Nephron (organoid): ENCODE data around the gene CHMP2B.
"Not testable (repeated sequence)": the region's sequence is repeated elsewhere in the genome, so short reads cannot be mapped to it uniquely, and the experiment has no call there.

ENCODE experiments used
- H3K27ac Mint-ChIP-seq, 3 experiments: 2 replicates each; pipeline ENCODE4 v1.8.0; 2020; ENCODE audit warnings: mixed read lengths in 3 of 3, mild to moderate bottlenecking in 2 of 3, moderate library complexity in 1 of 3
- H3K27me3 Mint-ChIP-seq: 2 replicates; pipeline ENCODE4 v1.8.0; 2021; ENCODE audit warnings: low read depth, mild to moderate bottlenecking, moderate library complexity, mixed read lengths
- H3K36me3 Mint-ChIP-seq: 2 replicates; pipeline ENCODE4 v1.8.0; 2020; ENCODE audit warnings: low read depth, mixed read lengths
- H3K4me1 Mint-ChIP-seq: 2 replicates; pipeline ENCODE4 v1.8.0; 2020; ENCODE audit warnings: mixed read lengths
- H3K4me3 Mint-ChIP-seq, 3 experiments: 2 replicates each; pipeline ENCODE4 v1.8.0; 2020; ENCODE audit warnings: mild to moderate bottlenecking in 3 of 3, mixed read lengths in 3 of 3, moderate library complexity in 2 of 3
- H3K9me3 Mint-ChIP-seq: 2 replicates; pipeline ENCODE4 v1.8.0; 2020; ENCODE audit warnings: mixed read lengths
- TF ChIP-seq, protein P1 (sequence below), 3 experiments: fragments of 200-600 bp; sonication (generic); IDR thresholded peaks; one replicate each; pipeline ENCODE4 v1.5.0; 2021; ENCODE audit warnings: antibody characterized with exemption in 3 of 3; ENCODE audit not compliant: unreplicated experiment in 3 of 3

CHMP2B gene

DNA sequence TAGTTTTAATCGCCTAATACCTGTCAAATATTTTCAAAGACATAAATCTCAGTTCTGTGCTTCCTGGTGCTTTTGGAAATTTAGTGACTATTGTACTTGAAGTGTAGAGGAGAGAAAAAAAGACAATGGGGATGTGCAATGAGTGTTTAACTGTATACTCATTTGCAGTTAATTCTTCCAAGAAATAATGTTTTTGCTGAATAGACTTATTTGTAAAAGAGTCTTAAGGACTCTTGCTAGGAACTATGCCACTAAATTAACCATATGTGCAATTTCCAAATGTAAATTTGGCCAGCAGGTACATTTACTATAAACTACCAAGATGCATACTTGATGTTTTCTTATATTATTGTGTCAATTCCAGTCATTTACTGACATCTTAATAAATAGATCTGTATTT, 2.0 kb downstream of the CHMP2B start:
- H3K4me1 Mint-ChIP-seq = peaks cover 44% of the 10 kb centered on the region

DNA sequence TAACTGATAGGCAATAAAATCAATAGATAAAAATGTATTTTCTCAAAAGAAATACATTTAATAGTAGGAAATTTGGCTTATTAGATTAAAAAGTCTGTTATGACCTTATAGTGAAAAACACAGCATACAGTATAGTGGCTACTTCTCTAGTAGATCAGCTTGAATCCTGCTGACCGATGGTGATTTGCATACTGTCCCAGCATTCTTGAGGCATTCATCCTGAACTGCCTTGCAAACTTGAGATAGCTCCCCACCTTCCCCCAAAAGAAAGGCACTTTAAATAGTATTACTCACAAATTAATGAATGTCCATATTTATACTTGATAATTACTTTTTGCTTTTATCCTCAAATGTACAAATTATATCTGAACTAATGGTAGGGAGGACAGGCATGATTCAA, 6.7 kb downstream of the CHMP2B start:
- no peak overlapping the region for H3K27ac Mint-ChIP-seq
- H3K9me3 Mint-ChIP-seq = no peaks in the 10 kb centered on the region
- H3K36me3 Mint-ChIP-seq = peaks cover 21% of the 10 kb centered on the region
- no peak overlapping the region for H3K4me3 Mint-ChIP-seq
- TF ChIP-seq, protein P1, sequence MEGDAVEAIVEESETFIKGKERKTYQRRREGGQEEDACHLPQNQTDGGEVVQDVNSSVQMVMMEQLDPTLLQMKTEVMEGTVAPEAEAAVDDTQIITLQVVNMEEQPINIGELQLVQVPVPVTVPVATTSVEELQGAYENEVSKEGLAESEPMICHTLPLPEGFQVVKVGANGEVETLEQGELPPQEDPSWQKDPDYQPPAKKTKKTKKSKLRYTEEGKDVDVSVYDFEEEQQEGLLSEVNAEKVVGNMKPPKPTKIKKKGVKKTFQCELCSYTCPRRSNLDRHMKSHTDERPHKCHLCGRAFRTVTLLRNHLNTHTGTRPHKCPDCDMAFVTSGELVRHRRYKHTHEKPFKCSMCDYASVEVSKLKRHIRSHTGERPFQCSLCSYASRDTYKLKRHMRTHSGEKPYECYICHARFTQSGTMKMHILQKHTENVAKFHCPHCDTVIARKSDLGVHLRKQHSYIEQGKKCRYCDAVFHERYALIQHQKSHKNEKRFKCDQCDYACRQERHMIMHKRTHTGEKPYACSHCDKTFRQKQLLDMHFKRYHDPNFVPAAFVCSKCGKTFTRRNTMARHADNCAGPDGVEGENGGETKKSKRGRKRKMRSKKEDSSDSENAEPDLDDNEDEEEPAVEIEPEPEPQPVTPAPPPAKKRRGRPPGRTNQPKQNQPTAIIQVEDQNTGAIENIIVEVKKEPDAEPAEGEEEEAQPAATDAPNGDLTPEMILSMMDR (IDR thresholded peaks at IDR 0.05; ENCODE audit: unreplicated experiment in 3 of 3) = no peak
- no peaks in the 10 kb centered on the region for H3K27me3 Mint-ChIP-seq
- peaks cover 25% of the 10 kb centered on the region for H3K4me1 Mint-ChIP-seq

More for the DNA sequence above, 2.0 kb downstream of the CHMP2B start:
- Mint-ChIP-seq H3K9me3 (no peaks in the 10 kb centered on the region), H3K4me3 (peak overlapping the region; percentile 98 to 100 (median 98)), H3K27ac (no peak overlapping the region), H3K36me3 (peaks cover 6% of the 10 kb centered on the region), H3K27me3 (no peaks in the 10 kb centered on the region)
- TF ChIP-seq, protein P1 (IDR thresholded peaks at IDR 0.05; ENCODE audit: unreplicated experiment in 3 of 3) = no peak

DNA sequence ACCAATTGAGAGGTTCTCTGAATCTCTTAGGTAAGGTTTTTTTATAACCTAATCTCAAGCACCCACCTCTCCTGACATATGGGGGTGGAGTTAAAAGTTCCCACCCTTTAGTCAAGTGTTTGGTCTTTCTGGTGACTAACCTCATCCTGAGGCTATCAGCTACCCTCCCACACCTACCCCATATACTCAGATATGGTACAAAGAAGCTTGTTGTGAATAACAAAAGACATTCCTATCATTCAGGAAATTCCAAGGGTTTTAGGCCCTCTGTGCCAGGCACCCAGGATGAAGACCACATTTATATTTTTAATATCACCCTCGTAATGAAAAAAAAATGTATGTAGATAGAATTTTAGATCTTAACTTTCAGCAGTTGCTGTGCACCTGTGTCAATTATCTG, 9.0 kb downstream of the CHMP2B start:
- Mint-ChIP-seq H3K4me1 (peaks cover 8% of the 10 kb centered on the region), H3K27me3 (no peaks in the 10 kb centered on the region), H3K27ac (no peak overlapping the region), H3K9me3 (no peaks in the 10 kb centered on the region), H3K36me3 (peaks cover 31% of the 10 kb centered on the region), H3K4me3 (no peak overlapping the region)
- TF ChIP-seq, protein P1 (IDR thresholded peaks at IDR 0.05; ENCODE audit: unreplicated experiment in 3 of 3) = no peak

DNA sequence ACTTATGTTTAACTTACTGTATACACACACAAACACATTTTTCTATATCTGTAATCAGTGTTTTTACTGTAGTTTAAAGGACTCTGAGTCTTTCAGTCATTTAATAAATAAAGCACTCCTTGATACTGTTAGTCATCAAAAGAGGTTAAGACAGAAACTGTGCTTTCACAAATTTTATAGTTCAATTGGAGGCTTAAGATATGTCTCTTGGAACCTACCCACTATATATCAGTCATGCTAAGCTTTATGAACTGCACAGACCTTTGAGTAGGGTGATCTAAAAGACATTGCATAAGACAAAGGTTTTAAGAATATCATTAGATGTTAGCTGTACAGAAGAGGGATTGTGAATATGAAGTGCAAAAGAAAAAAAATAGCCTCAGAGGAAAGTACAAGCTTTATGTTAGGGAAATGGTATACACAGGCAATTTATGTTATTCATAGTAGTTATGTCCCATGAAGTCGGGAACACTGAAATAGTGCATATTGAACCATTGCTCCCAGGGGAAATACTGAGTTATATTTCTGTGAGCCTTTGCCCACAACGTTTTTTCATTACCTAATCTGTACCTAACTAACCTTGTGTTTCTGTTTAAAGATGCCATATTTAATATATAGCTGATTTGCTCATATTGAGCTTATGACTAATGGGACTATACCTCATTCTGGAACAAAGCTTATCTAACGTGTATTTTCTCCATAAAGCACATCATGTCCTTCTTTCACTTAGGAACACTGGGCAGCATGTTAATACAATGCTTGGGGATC, 19.7 kb downstream of the CHMP2B start:
- Mint-ChIP-seq H3K9me3 (no peaks in the 10 kb centered on the region), H3K36me3 (peaks cover 39% of the 10 kb centered on the region), H3K4me3 (no peak overlapping the region), H3K27me3 (no peaks in the 10 kb centered on the region), H3K4me1 (no peaks in the 10 kb centered on the region), H3K27ac (no peak overlapping the region)
- TF ChIP-seq, protein P1 (IDR thresholded peaks at IDR 0.05; ENCODE audit: unreplicated experiment in 3 of 3) = no peak

DNA sequence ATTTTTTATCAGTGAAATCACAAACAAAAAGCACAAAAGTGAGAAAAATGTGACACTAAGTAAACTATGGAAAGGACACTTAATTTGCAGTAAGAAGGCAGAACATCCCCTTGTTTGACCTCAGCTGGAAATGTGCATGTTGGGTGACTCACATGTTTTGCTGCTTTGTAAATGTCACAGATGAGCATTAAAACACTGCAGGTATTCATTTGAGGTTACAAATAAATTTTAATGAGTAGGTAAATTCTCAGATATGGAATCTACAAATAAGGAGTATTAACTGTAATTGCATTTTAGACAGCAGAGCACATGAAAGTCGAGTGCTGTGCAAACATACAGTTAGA, 20.3 kb downstream of the CHMP2B start:
- Mint-ChIP-seq H3K27me3 (no peaks in the 10 kb centered on the region), H3K27ac (no peak overlapping the region), H3K36me3 (peaks cover 37% of the 10 kb centered on the region), H3K4me3 (no peak overlapping the region), H3K9me3 (no peaks in the 10 kb centered on the region), H3K4me1 (no peaks in the 10 kb centered on the region)
- TF ChIP-seq, protein P1 (IDR thresholded peaks at IDR 0.05; ENCODE audit: unreplicated experiment in 3 of 3) = no peak

DNA sequence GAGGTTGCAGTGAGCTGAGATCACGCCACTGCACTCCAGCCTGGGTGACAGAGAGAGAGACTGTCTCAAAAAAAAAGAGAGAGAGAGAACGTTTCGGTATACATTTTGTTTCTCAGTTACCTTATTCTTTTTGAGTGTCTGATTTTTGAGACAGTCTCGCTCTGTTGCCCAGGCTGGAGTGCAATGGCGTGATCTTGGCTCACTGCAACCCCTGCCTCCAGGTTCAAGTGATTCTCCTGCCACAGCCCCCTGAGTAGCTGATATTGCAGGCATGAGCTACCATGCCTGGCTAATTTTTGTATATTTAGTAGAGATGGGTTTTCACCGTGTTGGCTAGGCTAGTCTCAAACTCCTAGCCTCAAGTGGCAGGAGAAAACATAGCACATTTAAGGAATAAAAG, 21.1 kb downstream of the CHMP2B start:
- H3K36me3 Mint-ChIP-seq = peaks cover 37% of the 10 kb centered on the region
- not testable (repeated sequence) for H3K27me3 Mint-ChIP-seq

More for the DNA sequence above, 21.1 kb downstream of the CHMP2B start:
- not testable (repeated sequence) for H3K4me3 Mint-ChIP-seq, H3K9me3 Mint-ChIP-seq, H3K27ac Mint-ChIP-seq, H3K4me1 Mint-ChIP-seq
